Activated naive CD8-positive, alpha-beta T cell treated with anti-CD3 and anti-CD28 coated beads, Interleukin-2, amount 50 U/mL, for 24 hours (primary cell): ENCODE results near the gene LRMDA.

Experiments
- ATAC-seq: fragments of 150-1000 bp; cut with Tn5 transposase; one replicate; pipeline ENCODE4 v1.10.0; 2021
- DNase-seq: peaks from one replicate; pipeline ENCODE4 v3.0.0; 2021
- H3K27ac Mint-ChIP-seq: one replicate; pipeline ENCODE4 v1.8.0; 2021; ENCODE audit warnings: mild to moderate bottlenecking, mixed read lengths
- H3K27me3 Mint-ChIP-seq: one replicate; pipeline ENCODE4 v1.8.0; 2021; ENCODE audit warnings: mixed read lengths
- H3K36me3 Mint-ChIP-seq: one replicate; pipeline ENCODE4 v1.8.0; 2021; ENCODE audit warnings: low read depth, mixed read lengths
- H3K4me1 Mint-ChIP-seq: one replicate; pipeline ENCODE4 v1.8.0; 2021; ENCODE audit warnings: mixed read lengths
- H3K4me3 Mint-ChIP-seq: one replicate; pipeline ENCODE4 v1.8.0; 2021; ENCODE audit warnings: mild to moderate bottlenecking, moderate library complexity, mixed read lengths
- H3K9me3 Mint-ChIP-seq: one replicate; pipeline ENCODE4 v1.8.0; 2021; ENCODE audit warnings: mixed read lengths

LRMDA gene

DNA sequence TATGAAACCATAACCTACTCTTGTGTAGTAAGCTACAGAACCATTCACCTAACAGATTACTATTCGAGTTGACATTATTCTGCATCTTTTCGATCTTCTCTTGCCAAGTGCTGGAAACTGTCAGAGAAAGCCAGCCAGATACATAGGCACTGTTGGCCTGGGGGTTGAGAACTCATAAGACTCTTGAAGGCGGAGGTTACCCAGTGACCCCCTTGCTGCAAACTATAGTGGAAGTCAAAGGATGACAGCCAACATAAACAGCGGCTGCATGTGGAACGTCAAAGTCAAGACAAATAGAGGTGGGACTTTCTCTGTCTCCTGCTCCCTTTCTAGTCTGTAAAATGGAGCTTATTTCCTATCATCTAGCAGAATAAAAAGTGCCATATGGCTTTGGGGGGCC, 394.2 kb downstream of the LRMDA start:
- Mint-ChIP-seq H3K27me3 (no peaks in the 10 kb centered on the region), H3K9me3 (peaks cover 4% of the 10 kb centered on the region), H3K4me1 (no peaks in the 10 kb centered on the region), H3K4me3 (no peak overlapping the region), H3K27ac (no peak overlapping the region), H3K36me3 (no peaks in the 10 kb centered on the region)
- ATAC-seq (no peak), DNase-seq (no peak)

DNA sequence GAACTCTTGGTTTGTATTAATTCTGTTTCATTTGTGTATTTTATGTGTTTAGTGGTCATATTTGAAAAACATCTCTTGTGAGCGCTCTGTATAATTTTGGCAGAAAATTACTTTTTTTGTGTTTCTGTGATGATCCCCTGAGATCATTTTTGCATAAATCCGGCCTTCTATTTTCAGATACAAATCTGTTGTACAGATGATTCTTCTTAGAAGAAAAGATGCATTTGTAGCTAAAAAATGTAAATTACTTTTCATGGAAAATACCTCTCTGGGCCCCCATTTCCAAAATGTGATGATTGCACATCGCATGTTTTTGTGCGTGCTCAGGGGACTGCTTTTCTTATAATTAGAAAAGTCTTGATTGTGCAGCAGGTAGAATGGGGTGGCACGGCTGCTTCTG, 395.4 kb downstream of the LRMDA start:
- no peak overlapping the region for H3K27ac Mint-ChIP-seq
- no peaks in the 10 kb centered on the region for H3K36me3 Mint-ChIP-seq
- peaks cover 2% of the 10 kb centered on the region for H3K9me3 Mint-ChIP-seq
- no peaks in the 10 kb centered on the region for H3K4me1 Mint-ChIP-seq
- DNase-seq (no peak), ATAC-seq (no peak)
- H3K4me3 Mint-ChIP-seq: no peak overlapping the region
- H3K27me3 Mint-ChIP-seq: no peaks in the 10 kb centered on the region

DNA sequence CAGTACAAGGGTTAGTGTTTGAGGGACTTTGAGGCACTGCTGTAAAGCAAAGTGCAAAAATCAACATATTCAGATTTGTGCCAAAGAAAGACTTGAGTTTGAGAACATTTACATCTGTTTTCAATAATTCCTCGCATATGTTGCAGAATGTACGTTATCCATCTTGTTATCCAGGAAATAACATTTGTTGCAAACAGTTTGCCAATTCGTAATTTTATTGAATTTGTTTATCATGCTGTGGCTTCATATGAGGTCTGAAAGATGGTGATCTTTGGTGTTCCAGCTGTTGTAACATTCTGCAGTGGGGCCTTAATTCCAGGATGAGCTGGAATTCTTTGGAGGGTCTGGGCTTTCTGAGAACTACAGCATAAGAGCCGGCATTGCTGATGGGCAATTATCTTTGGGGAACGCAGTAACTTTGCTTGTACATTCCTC, 396.2 kb downstream of the LRMDA start:
- DNase-seq (no peak), ATAC-seq (no peak)
- Mint-ChIP-seq H3K27me3 (no peaks in the 10 kb centered on the region), H3K27ac (no peak overlapping the region), H3K36me3 (no peaks in the 10 kb centered on the region), H3K4me3 (no peak overlapping the region), H3K4me1 (no peaks in the 10 kb centered on the region), H3K9me3 (no peaks in the 10 kb centered on the region)

DNA sequence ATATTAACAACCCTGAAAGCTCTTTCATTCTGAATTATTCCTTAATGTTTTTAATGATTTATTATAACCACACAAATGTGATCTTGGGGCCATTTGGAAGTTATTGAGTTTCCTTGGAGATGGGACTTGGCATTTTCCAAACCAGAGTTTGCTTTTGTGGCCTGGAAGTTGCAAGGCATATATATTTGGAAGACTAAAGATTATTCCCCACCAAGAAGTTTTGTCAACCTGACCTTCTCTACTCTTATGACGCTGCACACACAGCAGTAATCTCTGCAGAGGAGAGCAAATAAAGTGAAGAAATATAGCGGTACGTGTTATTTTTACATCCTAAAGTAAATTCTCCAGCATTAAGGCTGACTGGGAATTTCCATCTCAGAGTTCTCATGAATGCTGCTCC, 397.0 kb downstream of the LRMDA start:
- Mint-ChIP-seq H3K9me3 (no peaks in the 10 kb centered on the region), H3K4me1 (no peaks in the 10 kb centered on the region), H3K27ac (no peak overlapping the region), H3K27me3 (no peaks in the 10 kb centered on the region), H3K4me3 (no peak overlapping the region), H3K36me3 (no peaks in the 10 kb centered on the region)
- ATAC-seq: no peak
- DNase-seq: no peak

DNA sequence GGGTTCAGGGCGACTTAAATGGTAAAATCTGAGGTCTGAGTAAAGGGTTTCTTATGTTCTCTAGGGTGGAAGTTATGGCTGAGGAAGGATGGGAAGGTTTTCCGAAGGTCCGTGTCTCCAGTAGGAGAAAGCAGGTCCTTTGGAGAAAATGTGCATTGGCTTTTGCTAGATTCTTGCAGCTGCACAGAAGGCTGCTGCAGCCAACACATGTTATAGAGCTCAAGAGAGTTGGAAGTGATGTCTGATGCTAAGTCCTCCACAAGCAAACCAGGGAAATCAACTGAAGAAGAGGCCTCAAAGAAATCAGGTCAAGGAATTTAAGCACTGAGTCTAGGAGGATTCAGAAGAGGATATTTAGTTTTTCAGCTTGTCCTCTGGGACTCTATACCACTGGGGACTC, 404.6 kb downstream of the LRMDA start:
- DNase-seq (no peak), ATAC-seq (no peak)
- Mint-ChIP-seq H3K4me1 (no peaks in the 10 kb centered on the region), H3K9me3 (no peaks in the 10 kb centered on the region), H3K4me3 (no peak overlapping the region), H3K27ac (no peak overlapping the region), H3K27me3 (peaks cover 5% of the 10 kb centered on the region), H3K36me3 (no peaks in the 10 kb centered on the region)

DNA sequence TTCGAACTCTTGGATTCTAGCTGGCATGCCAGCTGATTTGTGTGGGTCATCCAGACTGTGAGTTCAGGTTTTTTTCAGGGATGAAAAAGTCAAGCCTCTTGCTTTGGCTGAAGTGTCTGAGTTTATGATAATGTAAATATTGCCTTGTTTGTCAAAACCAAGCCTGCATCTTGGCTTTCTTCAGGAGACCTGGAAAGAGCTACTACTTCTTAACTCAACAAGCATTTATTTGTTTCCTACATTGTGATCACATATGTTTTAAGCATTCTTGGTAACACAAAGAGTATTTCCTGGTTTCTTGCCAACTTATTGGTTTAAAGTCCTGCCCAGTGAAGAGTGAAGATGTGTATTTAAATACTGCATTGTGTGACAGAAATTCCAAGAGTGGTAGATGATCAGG, 407.1 kb downstream of the LRMDA start:
- Mint-ChIP-seq H3K36me3 (no peaks in the 10 kb centered on the region), H3K9me3 (no peaks in the 10 kb centered on the region), H3K4me3 (no peak overlapping the region), H3K27ac (no peak overlapping the region), H3K27me3 (peaks cover 5% of the 10 kb centered on the region), H3K4me1 (no peaks in the 10 kb centered on the region)
- ATAC-seq (no peak), DNase-seq (no peak)

DNA sequence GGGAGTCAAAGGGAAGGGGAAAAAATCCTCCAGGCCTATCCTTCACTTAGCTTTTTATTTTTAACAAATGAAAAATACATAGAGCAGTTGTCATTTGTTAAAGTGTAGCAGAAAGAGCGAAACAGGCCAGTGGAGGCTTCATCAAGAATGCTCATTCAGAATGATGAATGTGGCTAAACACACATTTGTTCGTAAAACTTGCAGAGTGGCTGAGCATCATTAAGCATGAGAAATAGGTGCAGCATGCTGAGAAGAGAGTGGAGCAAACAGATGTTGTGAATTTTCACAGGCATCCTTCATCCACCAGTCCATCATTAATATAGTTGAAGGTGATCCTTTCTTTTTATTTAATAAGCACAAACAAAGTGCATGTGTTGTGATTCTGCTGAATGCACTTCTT, 407.6 kb downstream of the LRMDA start:
- H3K4me1 Mint-ChIP-seq: no peaks in the 10 kb centered on the region
- peaks cover 5% of the 10 kb centered on the region for H3K27me3 Mint-ChIP-seq
- no peaks in the 10 kb centered on the region for H3K9me3 Mint-ChIP-seq
- ATAC-seq (no peak), DNase-seq (no peak)
- no peaks in the 10 kb centered on the region for H3K36me3 Mint-ChIP-seq
- no peak overlapping the region for H3K4me3 Mint-ChIP-seq
- no peak overlapping the region for H3K27ac Mint-ChIP-seq

DNA sequence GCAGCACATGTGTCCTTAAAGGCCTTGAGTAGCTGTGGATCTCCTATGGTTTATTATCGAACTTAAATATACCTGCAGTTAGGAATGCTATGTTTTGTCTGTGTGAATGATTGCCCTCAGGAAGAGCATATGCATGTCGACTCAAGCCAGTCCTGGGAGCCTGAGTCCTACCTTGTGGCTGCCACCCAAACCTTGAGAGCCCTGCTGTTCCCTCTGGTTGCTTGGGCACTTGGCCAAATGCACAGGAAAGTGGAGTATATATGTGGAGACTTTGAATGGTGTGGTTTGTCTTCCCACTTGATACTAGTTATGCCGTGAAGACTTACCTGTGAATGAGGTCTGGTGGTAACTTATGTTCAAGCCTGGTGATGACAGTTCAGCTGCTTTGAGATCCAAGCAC, 409.8 kb downstream of the LRMDA start:
- no peaks in the 10 kb centered on the region for H3K36me3 Mint-ChIP-seq
- H3K4me1 Mint-ChIP-seq: no peaks in the 10 kb centered on the region
- DNase-seq: no peak
- no peak overlapping the region for H3K27ac Mint-ChIP-seq
- peaks cover 2% of the 10 kb centered on the region for H3K27me3 Mint-ChIP-seq
- no peak for ATAC-seq
- H3K9me3 Mint-ChIP-seq: no peaks in the 10 kb centered on the region
- no peak overlapping the region for H3K4me3 Mint-ChIP-seq

DNA sequence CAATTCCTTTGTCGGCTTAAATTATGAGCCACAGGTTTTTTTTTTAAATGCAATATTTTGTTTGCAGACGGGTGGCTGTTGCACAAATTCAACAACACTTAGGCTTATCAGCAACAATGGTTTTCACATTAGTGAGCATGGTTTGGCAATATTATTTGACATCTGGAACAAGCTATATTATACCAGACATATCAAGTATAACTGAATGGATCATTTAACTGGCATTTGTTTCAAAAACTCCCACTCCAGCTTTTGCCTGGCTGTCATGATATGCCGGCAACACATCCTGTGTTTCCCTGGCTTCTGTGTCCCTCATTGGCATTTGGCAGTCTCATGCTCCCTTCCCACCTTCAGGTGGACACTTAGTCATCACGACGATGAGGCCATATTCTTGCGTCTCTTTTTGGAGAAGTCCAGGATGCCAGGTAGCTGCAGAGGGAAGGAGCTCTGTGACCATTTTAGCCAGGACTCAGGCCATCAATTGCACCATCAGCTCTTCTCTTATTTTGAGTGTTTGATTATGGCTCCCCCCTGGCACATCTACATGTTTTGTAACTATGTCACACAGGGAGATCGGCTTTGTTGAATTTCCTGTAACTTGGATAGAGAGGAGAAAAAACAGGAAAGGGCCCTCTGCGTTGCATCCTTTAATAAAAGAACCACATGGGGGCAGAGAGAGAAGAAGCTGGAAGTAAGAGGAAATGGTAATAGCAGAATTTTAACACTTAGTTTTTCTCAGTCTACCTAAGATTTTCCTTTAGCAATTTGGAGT, 413.9 kb downstream of the LRMDA start:
- Mint-ChIP-seq H3K9me3 (peaks cover 4% of the 10 kb centered on the region), H3K27me3 (no peaks in the 10 kb centered on the region), H3K4me3 (no peak overlapping the region), H3K27ac (no peak overlapping the region), H3K4me1 (no peaks in the 10 kb centered on the region), H3K36me3 (no peaks in the 10 kb centered on the region)
- no peak for ATAC-seq
- DNase-seq: no peak

DNA sequence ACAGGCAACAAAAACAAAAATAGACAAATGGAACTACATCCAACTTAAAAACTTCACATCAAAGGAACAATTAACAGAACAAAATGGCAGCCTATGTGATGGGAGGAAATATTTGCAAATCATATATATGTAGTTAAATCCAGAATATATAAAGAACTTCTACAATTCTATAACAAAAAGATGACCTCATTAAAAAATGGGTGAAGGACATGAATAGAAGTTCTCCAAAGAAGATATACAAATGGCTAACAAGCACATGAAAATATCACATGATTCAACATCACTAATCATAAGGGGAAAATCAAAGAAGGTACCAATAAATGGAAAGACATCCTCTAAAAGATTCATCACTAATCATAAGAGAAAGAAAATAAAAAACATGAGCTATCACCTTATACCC, 416.1 kb downstream of the LRMDA start:
- no peak overlapping the region for H3K27ac Mint-ChIP-seq
- ATAC-seq (no peak), DNase-seq (no peak)
- no peak overlapping the region for H3K4me3 Mint-ChIP-seq
- no peaks in the 10 kb centered on the region for H3K27me3 Mint-ChIP-seq
- H3K36me3 Mint-ChIP-seq: no peaks in the 10 kb centered on the region
- H3K4me1 Mint-ChIP-seq: no peaks in the 10 kb centered on the region
- peaks cover 4% of the 10 kb centered on the region for H3K9me3 Mint-ChIP-seq

DNA sequence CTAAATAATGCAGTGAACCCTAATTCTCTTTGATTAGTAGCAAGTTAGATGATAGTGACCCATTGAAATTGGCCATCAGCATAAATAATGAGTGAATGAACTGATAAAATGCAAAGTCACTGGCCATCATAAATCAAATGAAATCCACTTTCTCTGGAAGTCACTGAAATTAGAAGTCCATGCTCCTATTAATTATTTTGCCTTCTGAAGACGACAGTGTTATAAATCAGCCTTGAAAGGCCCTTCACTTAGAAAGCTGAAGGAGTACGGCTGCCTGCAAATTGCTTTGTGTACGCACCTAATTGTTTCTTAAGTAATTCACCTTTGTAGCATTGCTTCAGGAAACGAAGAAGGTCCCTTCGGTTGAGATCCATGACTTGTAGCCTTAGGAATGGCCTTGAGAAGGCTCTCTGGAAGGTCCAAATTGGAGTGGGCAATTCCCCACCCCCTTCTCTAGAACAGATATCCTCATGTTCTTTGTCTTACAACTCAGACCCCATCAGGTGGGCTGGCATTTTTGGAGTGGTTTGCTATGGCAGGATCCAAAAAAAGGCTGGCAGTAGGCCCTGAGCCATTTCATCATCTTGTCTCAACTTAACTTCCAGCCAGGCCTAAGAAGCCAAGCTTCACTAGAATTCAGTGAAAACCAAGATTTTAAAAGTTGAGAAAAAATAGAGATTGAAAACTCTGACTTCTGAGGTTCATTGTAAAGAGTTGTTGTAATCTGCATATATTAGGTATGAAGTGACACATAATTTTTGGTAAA, 420.3 kb downstream of the LRMDA start:
- Mint-ChIP-seq H3K27me3 (no peaks in the 10 kb centered on the region), H3K4me1 (no peaks in the 10 kb centered on the region), H3K9me3 (peaks cover 4% of the 10 kb centered on the region), H3K27ac (no peak overlapping the region), H3K36me3 (no peaks in the 10 kb centered on the region), H3K4me3 (no peak overlapping the region)
- no peak for DNase-seq
- no peak for ATAC-seq

DNA sequence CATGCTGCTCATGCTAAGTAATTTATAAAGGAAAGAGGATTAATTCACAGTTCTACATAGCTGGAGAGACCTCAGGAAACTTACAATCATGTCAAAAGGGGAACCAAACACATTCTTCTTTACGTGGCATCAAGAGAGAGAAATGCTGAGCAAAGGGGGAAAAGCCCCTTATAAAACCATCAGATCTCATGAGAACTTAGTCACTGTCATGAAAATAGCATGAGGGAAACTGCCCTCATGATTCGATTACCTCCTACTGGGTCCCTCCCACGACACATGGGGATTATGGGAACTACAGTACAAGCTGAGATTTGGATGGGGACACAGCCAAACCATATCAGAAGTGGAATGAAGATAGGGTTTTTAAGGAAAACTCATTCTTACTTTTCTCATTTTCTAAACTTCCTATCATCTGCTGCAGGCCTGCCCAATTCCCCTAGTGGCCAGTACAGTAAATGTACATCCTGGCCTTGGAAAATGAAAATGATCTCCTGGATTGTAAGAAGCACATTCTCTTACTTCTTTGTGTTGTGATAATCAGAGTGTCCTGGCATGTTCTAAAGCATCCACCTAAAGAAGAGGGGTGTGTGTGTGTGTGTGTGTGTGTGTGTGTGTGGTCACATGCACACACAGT, 421.5 kb downstream of the LRMDA start:
- no peaks in the 10 kb centered on the region for H3K36me3 Mint-ChIP-seq
- H3K9me3 Mint-ChIP-seq: peaks cover 4% of the 10 kb centered on the region
- H3K4me3 Mint-ChIP-seq: no peak overlapping the region
- no peaks in the 10 kb centered on the region for H3K4me1 Mint-ChIP-seq
- no peaks in the 10 kb centered on the region for H3K27me3 Mint-ChIP-seq
- ATAC-seq (no peak), DNase-seq (no peak)
- H3K27ac Mint-ChIP-seq: no peak overlapping the region

DNA sequence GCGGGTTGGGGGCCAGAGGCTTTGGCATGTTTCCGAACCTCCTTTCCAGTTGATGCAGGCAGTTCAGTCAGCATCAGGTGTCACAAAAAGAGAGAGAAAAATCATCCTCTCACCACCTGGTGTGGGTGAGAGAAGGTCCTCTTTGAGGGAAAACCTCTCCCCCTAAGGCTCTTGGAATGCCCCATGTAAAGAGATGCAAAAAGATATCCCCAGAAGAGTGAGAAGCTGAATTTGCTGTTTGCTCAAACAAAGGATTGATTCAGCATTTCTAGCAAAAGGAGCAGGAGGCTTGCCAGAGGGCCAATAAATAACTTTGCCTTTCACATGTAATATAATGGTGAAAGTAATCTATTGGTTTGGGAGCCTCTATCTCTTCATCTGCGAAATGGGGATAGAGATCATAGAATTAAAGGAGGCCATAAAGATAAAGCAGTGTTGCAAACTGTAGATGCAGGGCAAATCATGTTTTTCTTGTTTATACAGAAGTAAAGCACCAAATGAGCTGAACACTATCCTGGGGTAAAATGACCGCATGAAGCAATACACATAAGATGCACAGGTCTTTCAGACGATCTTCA, 425.9 kb downstream of the LRMDA start:
- Mint-ChIP-seq H3K4me1 (no peaks in the 10 kb centered on the region), H3K36me3 (no peaks in the 10 kb centered on the region), H3K4me3 (no peak overlapping the region), H3K27ac (no peak overlapping the region), H3K9me3 (no peaks in the 10 kb centered on the region), H3K27me3 (peaks cover 3% of the 10 kb centered on the region)
- ATAC-seq: no peak
- no peak for DNase-seq

DNA sequence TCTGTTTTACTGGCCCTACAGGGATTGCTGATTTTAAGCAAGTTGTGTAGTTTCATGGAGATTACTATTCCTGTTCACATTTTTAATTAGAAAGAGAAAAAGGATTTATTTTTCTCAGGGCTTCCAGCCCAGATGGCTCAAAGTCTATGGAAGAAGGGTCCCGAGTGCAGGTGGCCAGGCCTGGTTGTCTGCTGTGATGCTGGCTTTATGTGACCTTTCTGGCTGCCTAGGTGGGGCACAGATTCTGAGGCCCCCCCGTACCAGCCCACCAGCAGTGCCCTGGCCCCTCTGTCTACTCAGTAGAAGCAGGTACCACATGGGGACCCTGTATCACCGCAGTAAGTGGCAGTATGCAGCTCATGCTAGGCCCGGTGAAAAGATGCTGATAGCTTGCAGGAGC, 426.5 kb downstream of the LRMDA start:
- ATAC-seq (no peak), DNase-seq (no peak)
- H3K27ac Mint-ChIP-seq: no peak overlapping the region
- H3K9me3 Mint-ChIP-seq: no peaks in the 10 kb centered on the region
- no peaks in the 10 kb centered on the region for H3K4me1 Mint-ChIP-seq
- no peaks in the 10 kb centered on the region for H3K36me3 Mint-ChIP-seq
- H3K27me3 Mint-ChIP-seq: peaks cover 3% of the 10 kb centered on the region
- no peak overlapping the region for H3K4me3 Mint-ChIP-seq

DNA sequence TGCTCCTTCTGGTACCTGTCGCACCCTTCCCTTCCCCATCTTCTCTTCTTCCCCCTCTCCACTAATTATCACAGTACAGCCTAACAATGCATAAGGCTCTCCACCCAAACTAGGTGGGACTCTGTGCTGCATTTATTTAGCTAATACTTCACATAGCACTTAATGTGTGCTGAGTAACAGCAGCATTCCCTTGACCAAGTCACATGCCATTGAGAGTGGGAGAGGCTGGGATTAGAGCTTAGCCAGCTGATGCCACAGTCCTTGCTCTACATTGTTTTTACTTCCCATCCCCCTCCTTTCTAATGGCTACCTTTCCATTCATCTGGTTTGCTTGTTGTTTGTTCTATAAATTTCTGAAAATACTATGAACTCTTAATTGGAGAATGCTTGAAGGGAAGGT, 426.9 kb downstream of the LRMDA start:
- Mint-ChIP-seq H3K9me3 (no peaks in the 10 kb centered on the region), H3K4me3 (no peak overlapping the region), H3K4me1 (no peaks in the 10 kb centered on the region), H3K36me3 (no peaks in the 10 kb centered on the region), H3K27me3 (peaks cover 3% of the 10 kb centered on the region), H3K27ac (no peak overlapping the region)
- ATAC-seq (no peak), DNase-seq (no peak)
